K562 (cell line): Measurements from ENCODE around the gene TERT. TPM values are rescaled to one million over a fixed set of nuclear protein-coding genes. Genes with fewer than 3 reads are reported as not detected.

Source experiments
- ATAC-seq: fragments of 200-7000 bp; cut with Tn5 transposase; 3 replicates; pipeline ENCODE4 v1.9.1; 2020; ENCODE audit warnings: moderate library complexity
- BruUV-seq: library from RNA; stranded (reverse); fragments of 400-500 nt; replicated peaks from 2 replicates; lab custom pipeline; 2021; lab: Mats Ljungman, UMichigan
- CTCF ChIA-PET: fragments of 300-600 bp; formaldehyde crosslinking; extraction: SDS; loops from one replicate; lab custom pipeline; 2021; ENCODE audit warnings: low intra/inter-chr PET ratio; lab: Yijun Ruan, JAX
- POLR2A ChIA-PET: fragments of 300-600, 350-650 bp; sonication (Branson Sonifier 250); formaldehyde crosslinking; extraction: SDS; loops from one replicate; lab custom pipeline; 2021; ENCODE audit warnings: antibody characterized with exemption, inconsistent platforms; lab: Yijun Ruan, JAX
- DNase-seq, 4 experiments: peaks; one replicate each; pipeline versions ENCODE4 v3.0.0 to v3.0.0-alpha.2; 2011 to 2018; ENCODE audit warnings: low spot score in 3 of 4, mixed read lengths in 3 of 4; ENCODE audit errors: extremely low read depth in 1 of 4
- FAIRE-seq: peaks from 2 replicates; lab custom pipeline; 2011; peaks lifted over from hg19 to GRCh38; lab: Jason Lieb, UNC
- H2AFZ ChIP-seq: 2 replicates; pipeline ENCODE4 v1.6.0; 2011; ENCODE audit warnings: low read depth, low read length, control low read depth, inconsistent platforms
- H3K27ac ChIP-seq: fragments of 200-600 bp; 3 replicates; pipeline ENCODE4 v1.8.0; 2011; ENCODE audit warnings: low read depth, mild to moderate bottlenecking, control low read depth, inconsistent platforms, low read length, moderate library complexity, mixed read lengths; ENCODE audit errors: extremely low read depth
- H3K27me3 ChIP-seq, 2 experiments: fragments of 300-600 bp in 1 of 2; 2 replicates in 1 of 2; 3 replicates in 1 of 2; pipeline versions ENCODE4 v1.6.0 to v1.8.0; 2011; ENCODE audit warnings: inconsistent platforms in 2 of 2, low read length in 2 of 2, mild to moderate bottlenecking in 1 of 2, mixed read lengths in 1 of 2, moderate library complexity in 1 of 2; ENCODE audit not compliant: control insufficient read depth in 2 of 2, insufficient read depth in 2 of 2
- H3K36me3 ChIP-seq: fragments of 300-600 bp; 3 replicates; pipeline ENCODE4 v1.8.0; 2011; ENCODE audit warnings: mild to moderate bottlenecking, low read length, inconsistent platforms; ENCODE audit not compliant: control insufficient read depth, insufficient read depth
- H3K4me1 ChIP-seq, 2 experiments: fragments of 200-600 bp in 1 of 2; replicated peaks in 1 of 2; 2 replicates in 1 of 2; 3 replicates in 1 of 2; pipeline versions ENCODE4 v1.5.1 to v1.8.0; 2011; ENCODE audit warnings: inconsistent platforms in 2 of 2, low read length in 2 of 2, mild to moderate bottlenecking in 1 of 2, mixed read lengths in 1 of 2, moderate library complexity in 1 of 2; ENCODE audit not compliant: control insufficient read depth in 2 of 2, insufficient read depth in 2 of 2
- H3K4me2 ChIP-seq: 2 replicates; pipeline ENCODE4 v1.6.1; 2011; ENCODE audit warnings: low read length, control low read depth, inconsistent platforms, mixed read lengths; ENCODE audit not compliant: insufficient read depth
- H3K4me3 ChIP-seq: fragments of 200-600 bp; sonication (generic), shearing (Covaris generic); 2 replicates; pipeline ENCODE4 v1.5.1; 2016; ENCODE audit warnings: control low read depth, inconsistent platforms
- H3K79me2 ChIP-seq: fragments of 200-600 bp; 3 replicates; pipeline ENCODE4 v1.8.0; 2011; ENCODE audit warnings: low read length, inconsistent platforms; ENCODE audit not compliant: control insufficient read depth, insufficient read depth
- H3K9ac ChIP-seq, 2 experiments: 2 replicates each; pipeline versions ENCODE4 v1.6.0 to v1.6.1; 2011; ENCODE audit warnings: low read depth in 2 of 2, low read length in 2 of 2, control low read depth in 1 of 2, inconsistent platforms in 1 of 2, mild to moderate bottlenecking in 1 of 2, mixed read lengths in 1 of 2; ENCODE audit not compliant: insufficient read depth in 1 of 2
- H3K9me1 ChIP-seq: one replicate; pipeline ENCODE4 v1.6.0; 2011; ENCODE audit warnings: inconsistent platforms, mild to moderate bottlenecking, low read length, moderate library complexity; ENCODE audit not compliant: control insufficient read depth, insufficient read depth
- H3K9me3 ChIP-seq: replicated peaks from 2 replicates; pipeline ENCODE4 v1.5.1; 2011; ENCODE audit warnings: low read depth, low read length, inconsistent platforms; ENCODE audit not compliant: control insufficient read depth, insufficient read depth
- H4K20me1 ChIP-seq: replicated peaks from 2 replicates; pipeline ENCODE4 v1.6.1; 2011; ENCODE audit warnings: low read length, inconsistent platforms, mixed read lengths; ENCODE audit not compliant: control insufficient read depth, insufficient read depth
- EWSR1 ChIP-seq: fragments of 450-650 bp; IDR thresholded peaks from 2 replicates; pipeline ENCODE4 v1.6.1; 2018; ENCODE audit warnings: borderline replicate concordance, mild to moderate bottlenecking, low read depth, moderate library complexity; ENCODE audit not compliant: partially characterized antibody
- IFI16 ChIP-seq: fragments of 250-450 bp; sonication (Bioruptor Pico); IDR thresholded peaks from 2 replicates; pipeline ENCODE4 v2.1.2; 2022; ENCODE audit warnings: mild to moderate bottlenecking, inconsistent platforms
- PHB ChIP-seq: fragments of 250-450 bp; sonication (Bioruptor Pico); IDR thresholded peaks from 2 replicates; pipeline ENCODE4 v1.5.0; 2021
- WGBS: fragments of 100-300 bp; shearing (Covaris generic); methylation state at CpG from one replicate; pipeline ENCODE4 v1.1.6; 2016; ENCODE audit warnings: low coverage, mixed read lengths; ENCODE audit not compliant: insufficient coverage; ENCODE audit errors: missing lambda C conversion rate; 5-methylcytosine and 5-hydroxymethylcytosine counted together
- in situ Hi-C: fragments of 300-500 bp; cut with MboI; formaldehyde crosslinking; loops from 4 replicates; pipeline ENCODE4 v1.15.0; 2018; ENCODE audit warnings: inconsistent platforms, mixed read lengths
- intact Hi-C: fragments of 100-400 bp; cut with micrococcal nuclease; formaldehyde crosslinking; loops from 2 replicates; pipeline ENCODE4 v1.14.2; 2022
- polyA plus RNA-seq, 8 experiments: library from polyadenylated mRNA; depleted of rRNA in 4 of 8; stranded (reverse) in 5 of 8; unstranded in 3 of 8; fragments of >200 nt; fragmentation: Nextera tagmentation in 2 of 8; fragmentation: Illumina TruSeq in 1 of 8; extraction: Ambion mirVana in 2 of 8; extraction: Trizol in 1 of 8; gene quantifications; 2 replicates each; pipeline versions ENCODE4 v1.2.1 to v1.2.3, GENCODE V29; 2011 to 2014; ENCODE audit warnings: inconsistent platforms in 1 of 8, missing spikeins in 1 of 8
- total RNA-seq, 7 experiments: library from RNA; depleted of rRNA in 6 of 7; stranded (reverse); fragments of >200 nt in 6 of 7; fragmentation: Illumina TruSeq in 2 of 7; extraction: Trizol in 2 of 7; gene quantifications; 2 replicates each; pipeline versions ENCODE4 v1.2.1 to v1.2.3, GENCODE V29; 2011 to 2021; ENCODE audit warnings: low replicate concordance in 1 of 7
- TF ChIP-seq, protein P1 (sequence below), 2 experiments: fragments of 450-650 bp; formaldehyde crosslinking in 1 of 2; IDR thresholded peaks; 2 replicates each; pipeline versions ENCODE4 v1.4.0 to v1.6.1; 2014 to 2020; ENCODE audit warnings: mild to moderate bottlenecking in 2 of 2, borderline replicate concordance in 1 of 2, low read depth in 1 of 2
- TF ChIP-seq, protein P2 (sequence below): fragments of 450-650 bp; IDR thresholded peaks from 2 replicates; pipeline ENCODE4 v1.6.1; 2017; ENCODE audit warnings: mild to moderate bottlenecking, moderate library complexity
- TF ChIP-seq, protein P3 (sequence below): sonication (generic); formaldehyde crosslinking; IDR thresholded peaks from 2 replicates; pipeline ENCODE4 v1.8.0; 2023; ENCODE audit warnings: missing genetic modification reagents, mild to moderate bottlenecking, borderline replicate concordance

TERT gene
- total and polyA plus RNA-seq, 9 of the 15 experiments (the other 6 are each of a cell fraction or from before 2014, with no cell fraction given) = 0.08 to 4.5 (median 0.98) TPM; not detected in 1

DNA sequence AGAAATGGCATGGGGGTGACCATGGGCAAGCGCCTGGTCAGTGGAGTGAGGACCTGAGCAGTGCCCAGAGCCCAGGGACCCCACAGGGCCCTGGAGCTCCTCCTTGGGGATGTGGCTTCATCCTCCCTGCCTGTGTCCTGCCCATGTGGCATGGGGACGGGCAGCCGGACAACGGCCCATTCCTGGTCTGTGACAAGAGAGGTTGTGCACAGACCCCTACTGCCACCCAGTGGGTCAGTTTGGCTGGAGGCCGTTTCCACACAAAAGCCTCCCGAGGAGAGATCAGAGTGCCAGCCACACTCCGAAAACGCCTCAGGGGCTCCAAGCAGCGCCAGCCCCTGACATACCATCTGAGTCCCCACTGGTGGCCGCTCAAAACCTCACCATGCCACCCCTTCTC is 49.9 kb downstream of the TERT start:
- Histone ChIP-seq H3K9me1 (peaks cover 5% of the 10 kb centered on the region), H3K4me2 (no peak overlapping the region), H3K36me3 (no peaks in the 10 kb centered on the region), H3K9me3 (no peaks in the 10 kb centered on the region), H4K20me1 (peaks cover 54% of the 10 kb centered on the region), H3K27me3 (peaks cover 32 to 91% of the 10 kb centered on the region in 2 experiments), H3K4me3 (no peak overlapping the region), H2AFZ (no peak overlapping the region), H3K79me2 (no peaks in the 10 kb centered on the region), H3K4me1 (peaks cover 0 to 40% of the 10 kb centered on the region in 2 experiments; a peak in 2 of 5 replicates), H3K27ac (no peak overlapping the region), H3K9ac (no peak overlapping the region)
- ATAC-seq (peak; percentile 40; the same call in 2 of the 3 replicates), FAIRE-seq (no peak), DNase-seq (peak; percentile 35 to 59 (median 46))
- intact Hi-C loops = loop anchor here (2.0 kb wide), 1 partner anchor 76 kb away; no protein-coding TSS in a partner anchor
- ChIA-PET POLR2A (no interaction called here), CTCF (interaction anchor here (0.6 kb wide), 1 partner anchor 68 kb away, joined by 4 read pairs; no protein-coding TSS in a partner anchor)
- WGBS = 3% methylated on average over 8 of the region's 10 CpGs
- BruUV-seq = no TSS peak
- in situ Hi-C loops = no loop called here
- TF ChIP-seq IFI16 (CRISPR knock-in tag) = no peak
- TF ChIP-seq, protein P1, sequence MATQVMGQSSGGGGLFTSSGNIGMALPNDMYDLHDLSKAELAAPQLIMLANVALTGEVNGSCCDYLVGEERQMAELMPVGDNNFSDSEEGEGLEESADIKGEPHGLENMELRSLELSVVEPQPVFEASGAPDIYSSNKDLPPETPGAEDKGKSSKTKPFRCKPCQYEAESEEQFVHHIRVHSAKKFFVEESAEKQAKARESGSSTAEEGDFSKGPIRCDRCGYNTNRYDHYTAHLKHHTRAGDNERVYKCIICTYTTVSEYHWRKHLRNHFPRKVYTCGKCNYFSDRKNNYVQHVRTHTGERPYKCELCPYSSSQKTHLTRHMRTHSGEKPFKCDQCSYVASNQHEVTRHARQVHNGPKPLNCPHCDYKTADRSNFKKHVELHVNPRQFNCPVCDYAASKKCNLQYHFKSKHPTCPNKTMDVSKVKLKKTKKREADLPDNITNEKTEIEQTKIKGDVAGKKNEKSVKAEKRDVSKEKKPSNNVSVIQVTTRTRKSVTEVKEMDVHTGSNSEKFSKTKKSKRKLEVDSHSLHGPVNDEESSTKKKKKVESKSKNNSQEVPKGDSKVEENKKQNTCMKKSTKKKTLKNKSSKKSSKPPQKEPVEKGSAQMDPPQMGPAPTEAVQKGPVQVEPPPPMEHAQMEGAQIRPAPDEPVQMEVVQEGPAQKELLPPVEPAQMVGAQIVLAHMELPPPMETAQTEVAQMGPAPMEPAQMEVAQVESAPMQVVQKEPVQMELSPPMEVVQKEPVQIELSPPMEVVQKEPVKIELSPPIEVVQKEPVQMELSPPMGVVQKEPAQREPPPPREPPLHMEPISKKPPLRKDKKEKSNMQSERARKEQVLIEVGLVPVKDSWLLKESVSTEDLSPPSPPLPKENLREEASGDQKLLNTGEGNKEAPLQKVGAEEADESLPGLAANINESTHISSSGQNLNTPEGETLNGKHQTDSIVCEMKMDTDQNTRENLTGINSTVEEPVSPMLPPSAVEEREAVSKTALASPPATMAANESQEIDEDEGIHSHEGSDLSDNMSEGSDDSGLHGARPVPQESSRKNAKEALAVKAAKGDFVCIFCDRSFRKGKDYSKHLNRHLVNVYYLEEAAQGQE (IDR thresholded peaks at IDR 0.05; ENCODE audit: borderline replicate concordance) = peak; percentile 44; the same call in 1 of the 2 replicates
- TF ChIP-seq, protein P1 (CRISPR knock-in tag; IDR thresholded peaks at IDR 0.05; ENCODE audit: low read depth) = no peak
- TF ChIP-seq PHB (CRISPR knock-in tag) = no peak
- TF ChIP-seq, protein P2, sequence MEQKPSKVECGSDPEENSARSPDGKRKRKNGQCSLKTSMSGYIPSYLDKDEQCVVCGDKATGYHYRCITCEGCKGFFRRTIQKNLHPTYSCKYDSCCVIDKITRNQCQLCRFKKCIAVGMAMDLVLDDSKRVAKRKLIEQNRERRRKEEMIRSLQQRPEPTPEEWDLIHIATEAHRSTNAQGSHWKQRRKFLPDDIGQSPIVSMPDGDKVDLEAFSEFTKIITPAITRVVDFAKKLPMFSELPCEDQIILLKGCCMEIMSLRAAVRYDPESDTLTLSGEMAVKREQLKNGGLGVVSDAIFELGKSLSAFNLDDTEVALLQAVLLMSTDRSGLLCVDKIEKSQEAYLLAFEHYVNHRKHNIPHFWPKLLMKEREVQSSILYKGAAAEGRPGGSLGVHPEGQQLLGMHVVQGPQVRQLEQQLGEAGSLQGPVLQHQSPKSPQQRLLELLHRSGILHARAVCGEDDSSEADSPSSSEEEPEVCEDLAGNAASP = no peak
- no peak for TF ChIP-seq EWSR1
- TF ChIP-seq, protein P3, sequence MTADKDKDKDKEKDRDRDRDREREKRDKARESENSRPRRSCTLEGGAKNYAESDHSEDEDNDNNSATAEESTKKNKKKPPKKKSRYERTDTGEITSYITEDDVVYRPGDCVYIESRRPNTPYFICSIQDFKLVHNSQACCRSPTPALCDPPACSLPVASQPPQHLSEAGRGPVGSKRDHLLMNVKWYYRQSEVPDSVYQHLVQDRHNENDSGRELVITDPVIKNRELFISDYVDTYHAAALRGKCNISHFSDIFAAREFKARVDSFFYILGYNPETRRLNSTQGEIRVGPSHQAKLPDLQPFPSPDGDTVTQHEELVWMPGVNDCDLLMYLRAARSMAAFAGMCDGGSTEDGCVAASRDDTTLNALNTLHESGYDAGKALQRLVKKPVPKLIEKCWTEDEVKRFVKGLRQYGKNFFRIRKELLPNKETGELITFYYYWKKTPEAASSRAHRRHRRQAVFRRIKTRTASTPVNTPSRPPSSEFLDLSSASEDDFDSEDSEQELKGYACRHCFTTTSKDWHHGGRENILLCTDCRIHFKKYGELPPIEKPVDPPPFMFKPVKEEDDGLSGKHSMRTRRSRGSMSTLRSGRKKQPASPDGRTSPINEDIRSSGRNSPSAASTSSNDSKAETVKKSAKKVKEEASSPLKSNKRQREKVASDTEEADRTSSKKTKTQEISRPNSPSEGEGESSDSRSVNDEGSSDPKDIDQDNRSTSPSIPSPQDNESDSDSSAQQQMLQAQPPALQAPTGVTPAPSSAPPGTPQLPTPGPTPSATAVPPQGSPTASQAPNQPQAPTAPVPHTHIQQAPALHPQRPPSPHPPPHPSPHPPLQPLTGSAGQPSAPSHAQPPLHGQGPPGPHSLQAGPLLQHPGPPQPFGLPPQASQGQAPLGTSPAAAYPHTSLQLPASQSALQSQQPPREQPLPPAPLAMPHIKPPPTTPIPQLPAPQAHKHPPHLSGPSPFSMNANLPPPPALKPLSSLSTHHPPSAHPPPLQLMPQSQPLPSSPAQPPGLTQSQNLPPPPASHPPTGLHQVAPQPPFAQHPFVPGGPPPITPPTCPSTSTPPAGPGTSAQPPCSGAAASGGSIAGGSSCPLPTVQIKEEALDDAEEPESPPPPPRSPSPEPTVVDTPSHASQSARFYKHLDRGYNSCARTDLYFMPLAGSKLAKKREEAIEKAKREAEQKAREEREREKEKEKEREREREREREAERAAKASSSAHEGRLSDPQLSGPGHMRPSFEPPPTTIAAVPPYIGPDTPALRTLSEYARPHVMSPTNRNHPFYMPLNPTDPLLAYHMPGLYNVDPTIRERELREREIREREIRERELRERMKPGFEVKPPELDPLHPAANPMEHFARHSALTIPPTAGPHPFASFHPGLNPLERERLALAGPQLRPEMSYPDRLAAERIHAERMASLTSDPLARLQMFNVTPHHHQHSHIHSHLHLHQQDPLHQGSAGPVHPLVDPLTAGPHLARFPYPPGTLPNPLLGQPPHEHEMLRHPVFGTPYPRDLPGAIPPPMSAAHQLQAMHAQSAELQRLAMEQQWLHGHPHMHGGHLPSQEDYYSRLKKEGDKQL = no peak
